ENCODE results near the gene VKORC1.

- TF ChIP-seq CTCF (IDR thresholded peaks at IDR 0.05) (no peak), POLR2AphosphoS5 (IDR thresholded peaks at IDR 0.05) (no peak), POLR2A (IDR thresholded peaks at IDR 0.05) (no peak)
These were observed 22.0 kb downstream of the VKORC1 start for GRCh38 chr16:31072540-31073141.
